Prostate gland (tissue), 2 donors: ENCODE data around the gene RBX1.

Experiments
- CTCF ChIP-seq, 4 experiments: fragments of 200-600 bp in 2 of 4; fragments of 450-650 bp in 2 of 4; sonication (generic) in 2 of 4; IDR thresholded peaks; 1 replicate in 3 of 4; 2 replicates in 1 of 4; pipeline ENCODE4 v1.5.1; 2016 to 2019; ENCODE audit warnings: antibody characterized with exemption in 4 of 4, mild to moderate bottlenecking in 2 of 4, moderate library complexity in 2 of 4
- POLR2AphosphoS5 ChIP-seq: sonication (generic); formaldehyde crosslinking; IDR thresholded peaks from one replicate; pipeline ENCODE4 v1.6.1; 2017; ENCODE audit warnings: antibody characterized with exemption

DNA sequence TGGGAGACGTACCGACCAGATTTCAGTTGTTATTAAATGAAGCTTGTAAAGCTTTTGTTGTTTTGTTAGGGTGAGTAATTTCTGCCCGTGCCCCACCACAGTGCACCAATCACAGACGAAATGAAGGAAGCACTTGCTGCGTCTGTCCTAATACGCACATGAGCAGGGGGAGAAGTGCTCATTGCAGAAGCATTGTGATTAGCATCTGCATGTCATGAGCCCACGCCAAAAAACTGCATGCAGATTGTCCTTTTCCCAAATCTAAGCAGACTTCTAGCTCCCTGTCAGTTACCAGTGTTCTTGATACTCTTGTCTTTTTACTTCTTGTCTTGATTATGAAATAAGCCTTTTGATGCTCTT, 15.5 kb downstream of the RBX1 start:
- no peak for TF ChIP-seq CTCF (IDR thresholded peaks at IDR 0.05)
- no peak for TF ChIP-seq POLR2AphosphoS5
